H1 (cell line): ENCODE results near the gene OBSL1. TPM values are rescaled to one million over a fixed set of nuclear protein-coding genes. Genes with fewer than 3 reads are reported as not detected.
A peak's percentile ranks its signal among the peaks of the same experiment; 100 is the strongest.

Experiments used
- CBX8 ChIP-seq: fragments of 300-800, 300-1000 bp; sonication (generic); IDR thresholded peaks from 2 replicates; pipeline ENCODE4 v1.7.1; 2016; ENCODE audit warnings: low read depth, low read length, borderline replicate concordance
- CHD2 ChIP-seq: IDR thresholded peaks from 2 replicates; pipeline ENCODE4 v1.6.1; 2012; ENCODE audit warnings: low read length, improper control_type of control experiment
- FOSL1 ChIP-seq: IDR thresholded peaks from 2 replicates; pipeline ENCODE4 v1.6.1; 2011; ENCODE audit warnings: mild to moderate bottlenecking, low read depth, low read length, moderate library complexity; ENCODE audit not compliant: insufficient read depth
- GTF2F1 ChIP-seq: IDR thresholded peaks from 2 replicates; pipeline ENCODE4 v1.6.1; 2012; ENCODE audit warnings: low read depth, low read length, improper control_type of control experiment, borderline replicate concordance
- JUN ChIP-seq: IDR thresholded peaks from 2 replicates; pipeline ENCODE4 v1.6.1; 2011; ENCODE audit warnings: low read depth, mild to moderate bottlenecking, improper control_type of control experiment, low read length
- JUND ChIP-seq: IDR thresholded peaks from 2 replicates; pipeline ENCODE4 v1.6.1; 2011; ENCODE audit warnings: mild to moderate bottlenecking, improper control_type of control experiment, low read length
- KDM4A ChIP-seq: IDR thresholded peaks from one replicate; pipeline ENCODE4 v1.7.1; 2012; ENCODE audit warnings: low read depth, mild to moderate bottlenecking, moderate library complexity, low read length, inconsistent platforms; ENCODE audit not compliant: severe bottlenecking
- NRF1 ChIP-seq: IDR thresholded peaks from 2 replicates; pipeline ENCODE4 v1.6.1; 2011; ENCODE audit warnings: mild to moderate bottlenecking, low read depth, low read length, improper control_type of control experiment
- POLR2A ChIP-seq, 2 experiments: IDR thresholded peaks; 1 replicate in 1 of 2; 2 replicates in 1 of 2; pipeline ENCODE4 v1.6.1; 2011; ENCODE audit warnings: low read depth in 2 of 2, low read length in 2 of 2, mild to moderate bottlenecking in 2 of 2; ENCODE audit errors: control extremely low read depth in 1 of 2
- POLR2AphosphoS5 ChIP-seq: IDR thresholded peaks from 2 replicates; pipeline ENCODE4 v1.6.1; 2011; ENCODE audit warnings: low read depth, low read length
- POU5F1 ChIP-seq: IDR thresholded peaks from 2 replicates; pipeline ENCODE4 v1.6.1; 2011; ENCODE audit warnings: low read depth, mild to moderate bottlenecking, low read length, moderate library complexity
- RAD21 ChIP-seq, 2 experiments: IDR thresholded peaks in 1 of 2; conservative IDR thresholded peaks in 1 of 2; 2 replicates each; pipeline ENCODE4 v1.6.1; 2011; ENCODE audit warnings: low read depth in 2 of 2, low read length in 2 of 2, improper control_type of control experiment in 1 of 2, inconsistent platforms in 1 of 2, mild to moderate bottlenecking in 1 of 2, moderate library complexity in 1 of 2
- RBBP5 ChIP-seq: IDR thresholded peaks from 2 replicates; pipeline ENCODE4 v1.7.1; 2012; ENCODE audit warnings: low read depth, mild to moderate bottlenecking, inconsistent platforms, low read length, moderate library complexity, borderline replicate concordance
- RXRA ChIP-seq: IDR thresholded peaks from 2 replicates; pipeline ENCODE4 v1.6.1; 2011; ENCODE audit warnings: low read depth, mild to moderate bottlenecking, low read length, moderate library complexity; ENCODE audit not compliant: insufficient read depth
- SIN3A ChIP-seq, 2 experiments: IDR thresholded peaks in 1 of 2; conservative IDR thresholded peaks in 1 of 2; 2 replicates each; pipeline ENCODE4 v1.6.1; 2011 to 2012; ENCODE audit warnings: low read length in 2 of 2, improper control_type of control experiment in 1 of 2, low read depth in 1 of 2, mild to moderate bottlenecking in 1 of 2
- SP1 ChIP-seq: IDR thresholded peaks from 2 replicates; pipeline ENCODE4 v1.6.1; 2011; ENCODE audit warnings: low read depth, low read length
- SP4 ChIP-seq: IDR thresholded peaks from 2 replicates; pipeline ENCODE4 v1.6.1; 2012; ENCODE audit warnings: low read length, inconsistent platforms
- SUZ12 ChIP-seq: fragments of 200-600 bp; sonication (generic); IDR thresholded peaks from 2 replicates; pipeline ENCODE4 v1.6.1; 2012; ENCODE audit warnings: mild to moderate bottlenecking, inconsistent platforms, low read length, moderate library complexity, mixed read lengths
- TAF7 ChIP-seq: optimal IDR thresholded peaks from 2 replicates; pipeline ENCODE3; 2011; ENCODE audit warnings: low read depth, mild to moderate bottlenecking, inconsistent platforms, low read length, moderate library complexity, borderline replicate concordance
- TBP ChIP-seq: IDR thresholded peaks from 2 replicates; pipeline ENCODE4 v1.6.1; 2011; ENCODE audit warnings: low read depth, low read length, improper control_type of control experiment
- TCF12 ChIP-seq: IDR thresholded peaks from 2 replicates; pipeline ENCODE4 v1.6.1; 2011; ENCODE audit warnings: low read depth, mild to moderate bottlenecking, low read length
- YY1 ChIP-seq: IDR thresholded peaks from 2 replicates; pipeline ENCODE4 v1.6.1; 2011; ENCODE audit warnings: low read depth, mild to moderate bottlenecking, low read length
- polyA plus RNA-seq, 7 experiments: library from polyadenylated mRNA; depleted of rRNA in 3 of 7; stranded (reverse) in 5 of 7; unstranded in 2 of 7; fragments of >200 nt in 5 of 7; fragments of 200-250 nt in 2 of 7; gene quantifications; 1 replicate in 5 of 7; 2 replicates in 1 of 7; 4 replicates in 1 of 7; pipeline versions ENCODE4 v1.2.1 to v1.2.3, GENCODE V29; 2011 to 2013; ENCODE audit warnings: missing spikeins in 2 of 7, mixed read lengths in 2 of 7
- total RNA-seq: library from RNA; stranded (reverse); fragmentation: NEBNext Ultra II Directional; extraction: Animal tissue kit (Norgen Biotek cat#: 25700); gene quantifications from 2 replicates; pipeline ENCODE4 v1.2.1, GENCODE V29; 2021
- TF ChIP-seq, protein P1 (sequence below): IDR thresholded peaks from 2 replicates; pipeline ENCODE4 v1.6.1; 2012; ENCODE audit warnings: inconsistent platforms
- TF ChIP-seq, protein P2 (sequence below): IDR thresholded peaks from 2 replicates; pipeline ENCODE4 v1.6.1; 2011; ENCODE audit warnings: low read length, improper control_type of control experiment

Gene OBSL1
- total and polyA plus RNA-seq, 2 of the 8 experiments (the other 6 are each of a cell fraction or from before 2014, with no cell fraction given): 116 to 127 TPM

DNA sequence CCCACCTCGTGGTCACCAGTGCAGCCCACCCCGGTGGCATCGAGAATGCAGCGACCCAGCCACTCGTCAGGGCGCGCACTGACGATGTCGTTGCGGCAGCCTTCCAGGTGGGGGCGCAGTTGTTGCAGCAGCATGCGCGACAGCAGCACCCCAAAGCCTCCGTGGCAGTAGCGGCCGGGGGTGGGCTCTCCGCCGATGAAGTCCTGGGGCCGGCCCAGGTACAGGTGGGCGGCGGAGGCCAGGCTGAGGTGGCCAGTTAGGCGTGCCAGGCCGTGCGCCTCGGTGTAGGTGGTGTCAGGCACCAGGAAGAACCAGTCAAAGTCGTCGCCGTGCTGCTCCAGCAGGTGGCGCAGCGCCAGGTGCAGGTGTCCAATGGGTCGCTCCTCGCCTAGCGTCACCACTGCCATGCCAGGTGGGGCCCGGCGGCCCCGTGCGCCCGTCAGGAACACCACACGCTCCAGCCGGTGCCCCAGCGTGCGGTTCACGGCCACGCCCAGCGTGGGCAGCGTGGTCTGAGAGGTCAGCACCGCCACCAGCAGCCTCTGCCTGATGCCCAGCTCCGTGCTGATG is 29.6 kb downstream of the OBSL1 start (continued):
- no peak for TF ChIP-seq NRF1
- peak; percentile 64 for TF ChIP-seq YY1
- TF ChIP-seq POLR2AphosphoS5: peak; percentile 44; the same call in 1 of the 2 replicates
- TF ChIP-seq SP4: 0 out of 2 replicates have a peak, but pooled peaks have one; percentile 62
- TF ChIP-seq POLR2A (IDR thresholded peaks at IDR 0.05; ENCODE audit: control extremely low read depth in 1 of 2, low read depth in 2 of 2, low read length in 2 of 2): no peak
- no peak for TF ChIP-seq POU5F1
- TF ChIP-seq SIN3A (conservative IDR thresholded peaks at IDR 0.05 in 1 of 2, IDR thresholded peaks at IDR 0.05 in 1 of 2; ENCODE audit: low read depth in 1 of 2, low read length in 2 of 2): peak in 1 of 2 experiments; percentile 86; a peak in 2 of 4 replicates
- no peak for TF ChIP-seq JUND
- no peak for TF ChIP-seq CHD2
- 0 out of 2 replicates have a peak, but pooled peaks have one; percentile 0 for TF ChIP-seq FOSL1
- TF ChIP-seq, protein P1, sequence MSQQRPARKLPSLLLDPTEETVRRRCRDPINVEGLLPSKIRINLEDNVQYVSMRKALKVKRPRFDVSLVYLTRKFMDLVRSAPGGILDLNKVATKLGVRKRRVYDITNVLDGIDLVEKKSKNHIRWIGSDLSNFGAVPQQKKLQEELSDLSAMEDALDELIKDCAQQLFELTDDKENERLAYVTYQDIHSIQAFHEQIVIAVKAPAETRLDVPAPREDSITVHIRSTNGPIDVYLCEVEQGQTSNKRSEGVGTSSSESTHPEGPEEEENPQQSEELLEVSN: peak; percentile 57
- no peak for TF ChIP-seq RBBP5
- TF ChIP-seq TAF7: peak; percentile 88
- TF ChIP-seq JUN: no peak
- peak; percentile 75 for TF ChIP-seq KDM4A
- TF ChIP-seq RXRA: no peak
- no peak for TF ChIP-seq SP1
- TF ChIP-seq, protein P2, sequence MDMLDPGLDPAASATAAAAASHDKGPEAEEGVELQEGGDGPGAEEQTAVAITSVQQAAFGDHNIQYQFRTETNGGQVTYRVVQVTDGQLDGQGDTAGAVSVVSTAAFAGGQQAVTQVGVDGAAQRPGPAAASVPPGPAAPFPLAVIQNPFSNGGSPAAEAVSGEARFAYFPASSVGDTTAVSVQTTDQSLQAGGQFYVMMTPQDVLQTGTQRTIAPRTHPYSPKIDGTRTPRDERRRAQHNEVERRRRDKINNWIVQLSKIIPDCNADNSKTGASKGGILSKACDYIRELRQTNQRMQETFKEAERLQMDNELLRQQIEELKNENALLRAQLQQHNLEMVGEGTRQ: no peak
- TF ChIP-seq TBP: peak; percentile 74; the same call in 1 of the 2 replicates
- TF ChIP-seq RAD21 (IDR thresholded peaks at IDR 0.05 in 1 of 2, conservative IDR thresholded peaks at IDR 0.05 in 1 of 2; ENCODE audit: low read depth in 2 of 2, low read length in 2 of 2): peak; percentile 57 to 61
- no peak for TF ChIP-seq SUZ12
- TF ChIP-seq CBX8: no peak
- no peak for TF ChIP-seq GTF2F1
- peak; percentile 96; the same call in 1 of the 2 replicates for TF ChIP-seq TCF12
